WTC11 (cell line): ENCODE results near the gene KIF26A. TPM values are rescaled to one million over a fixed set of nuclear protein-coding genes. Genes with fewer than 3 reads are reported as not detected.

Experiments
- ATAC-seq: fragments of 200-7000 bp; cut with Tn5 transposase; 2 replicates; pipeline ENCODE4 v1.10.0; 2021; ENCODE audit warnings: mild to moderate bottlenecking, moderate library complexity
- CTCF ChIA-PET: fragments of 300-600 bp; sonication (Branson Sonifier 250); formaldehyde crosslinking; loops from one replicate; lab custom pipeline; 2021; ENCODE audit warnings: antibody characterized with exemption; lab: Charles Lee
- POLR2A ChIA-PET: fragments of 350-600 bp; sonication (Branson Sonifier 250); formaldehyde crosslinking; loops from one replicate; lab custom pipeline; 2021; ENCODE audit warnings: antibody characterized with exemption; lab: Charles Lee
- DNase-seq: peaks from one replicate; pipeline ENCODE4 v3.0.0; 2021; ENCODE audit warnings: low spot score
- H3K27ac Mint-ChIP-seq: 2 replicates; pipeline ENCODE4 v1.8.0; 2021; ENCODE audit warnings: mixed read lengths
- H3K27me3 Mint-ChIP-seq: 2 replicates; pipeline ENCODE4 v1.8.0; 2021; ENCODE audit warnings: low read depth, mild to moderate bottlenecking, moderate library complexity, mixed read lengths
- H3K36me3 Mint-ChIP-seq: 2 replicates; pipeline ENCODE4 v1.8.0; 2021; ENCODE audit warnings: mixed read lengths
- H3K4me1 Mint-ChIP-seq: 2 replicates; pipeline ENCODE4 v1.8.0; 2022; ENCODE audit warnings: mixed read lengths
- H3K4me3 Mint-ChIP-seq: 2 replicates; pipeline ENCODE4 v1.8.0; 2021; ENCODE audit warnings: mild to moderate bottlenecking, moderate library complexity, mixed read lengths
- H3K9me3 Mint-ChIP-seq: 2 replicates; pipeline ENCODE4 v1.8.0; 2021; ENCODE audit warnings: mixed read lengths
- ATF2 ChIP-seq: sonication (generic); formaldehyde crosslinking; IDR thresholded peaks from 2 replicates; pipeline ENCODE4 v1.8.1; 2022; ENCODE audit warnings: low read depth, missing genetic modification reagents, borderline replicate concordance
- ATF6 ChIP-seq: sonication (generic); formaldehyde crosslinking; IDR thresholded peaks from 2 replicates; pipeline ENCODE4 v1.8.1; 2023; ENCODE audit warnings: mild to moderate bottlenecking, missing genetic modification reagents
- ELF4 ChIP-seq: sonication (generic); formaldehyde crosslinking; IDR thresholded peaks from 2 replicates; pipeline ENCODE4 v1.8.1; 2022; ENCODE audit warnings: low read depth, mild to moderate bottlenecking, moderate library complexity, missing genetic modification reagents
- FOXP1 ChIP-seq: sonication (generic); formaldehyde crosslinking; IDR thresholded peaks from 2 replicates; pipeline ENCODE4 v1.8.0; 2022; ENCODE audit warnings: missing genetic modification reagents, mild to moderate bottlenecking, moderate library complexity, borderline replicate concordance
- GRHL2 ChIP-seq: fragments of 250-450 bp; sonication (Bioruptor Pico); IDR thresholded peaks from 2 replicates; pipeline ENCODE4 v1.8.0; 2022; ENCODE audit warnings: mild to moderate bottlenecking, moderate library complexity; ENCODE audit not compliant: insufficient replicate concordance, severe bottlenecking
- IRF2 ChIP-seq: sonication (generic); formaldehyde crosslinking; IDR thresholded peaks from 2 replicates; pipeline ENCODE4 v1.8.0; 2022; ENCODE audit warnings: low read depth, missing genetic modification reagents, borderline replicate concordance
- KAT7 ChIP-seq: sonication (generic); formaldehyde crosslinking; IDR thresholded peaks from 2 replicates; pipeline ENCODE4 v1.8.1; 2023; ENCODE audit warnings: missing genetic modification reagents, mild to moderate bottlenecking, borderline replicate concordance
- MYBL2 ChIP-seq: sonication (generic); formaldehyde crosslinking; IDR thresholded peaks from 2 replicates; pipeline ENCODE4 v1.8.1; 2023; ENCODE audit warnings: mild to moderate bottlenecking, moderate library complexity, missing genetic modification reagents
- SMAD3 ChIP-seq: sonication (generic); formaldehyde crosslinking; IDR thresholded peaks from 2 replicates; pipeline ENCODE4 v1.8.0; 2022; ENCODE audit warnings: missing genetic modification reagents, mild to moderate bottlenecking, borderline replicate concordance
- SMAD4 ChIP-seq: sonication (generic); formaldehyde crosslinking; IDR thresholded peaks from 2 replicates; pipeline ENCODE4 v1.8.0; 2022; ENCODE audit warnings: mild to moderate bottlenecking, missing genetic modification reagents
- TEAD1 ChIP-seq: sonication (generic); formaldehyde crosslinking; IDR thresholded peaks from 2 replicates; pipeline ENCODE4 v1.8.0; 2022; ENCODE audit warnings: mild to moderate bottlenecking, missing genetic modification reagents
- ZBTB43 ChIP-seq: sonication (generic); formaldehyde crosslinking; IDR thresholded peaks from 2 replicates; pipeline ENCODE4 v1.8.1; 2023; ENCODE audit warnings: mild to moderate bottlenecking, missing genetic modification reagents
- ZNF263 ChIP-seq: sonication (generic); formaldehyde crosslinking; IDR thresholded peaks from 2 replicates; pipeline ENCODE4 v1.8.1; 2022; ENCODE audit warnings: low read depth, mild to moderate bottlenecking, moderate library complexity, missing genetic modification reagents
- total RNA-seq: library from RNA; stranded (reverse); gene quantifications from 3 replicates; pipeline ENCODE4 v1.2.3, GENCODE V29; 2021

Gene KIF26A
- total RNA-seq, 1 experiment from 2014 or later = 53.4 TPM

- POLR2A ChIA-PET = no interaction called here
- Mint-ChIP-seq H3K4me3 (no peak overlapping the region), H3K36me3 (no peaks in the 10 kb centered on the region), H3K4me1 (peaks cover 5% of the 10 kb centered on the region), H3K27me3 (no peaks in the 10 kb centered on the region), H3K9me3 (no peaks in the 10 kb centered on the region), H3K27ac (no peak overlapping the region)
- TF ChIP-seq SMAD4 (CRISPR knock-in tag) (no peak), ATF6 (CRISPR knock-in tag) (no peak), KAT7 (CRISPR knock-in tag) (no peak), ATF2 (CRISPR knock-in tag) (no peak), TEAD1 (no peak), ZNF263 (no peak), FOXP1 (CRISPR knock-in tag) (no peak), IRF2 (CRISPR knock-in tag) (no peak)
- DNase-seq = no peak
- CTCF ChIA-PET = interaction anchor here (1.0 to 5.9 kb wide), 2 partner anchors 13 to 188 kb away, joined by 4 to 52 read pairs; partner anchors contain the start of gene ASPG
- ATAC-seq = no peak
These were observed 39.9 kb upstream of the KIF26A start for GRCh38 chr14:104098272-104099095.

GRCh38 chr14:104099096-104100041 lies 39.0 kb upstream of the KIF26A start:
- DNase-seq = no peak
- TF ChIP-seq ATF2 (CRISPR knock-in tag) = no peak
- no peak for TF ChIP-seq TEAD1
- TF ChIP-seq ZBTB43 = no peak
- no peak for TF ChIP-seq MYBL2 (CRISPR knock-in tag)
- no peak for TF ChIP-seq ELF4 (CRISPR knock-in tag)
- TF ChIP-seq SMAD3 = no peak
- TF ChIP-seq GRHL2 (CRISPR knock-in tag) = no peak
- TF ChIP-seq, all 79 proteins: peak for 0
- Mint-ChIP-seq H3K9me3 (no peaks in the 10 kb centered on the region), H3K4me3 (no peak overlapping the region), H3K36me3 (no peaks in the 10 kb centered on the region), H3K27me3 (no peaks in the 10 kb centered on the region), H3K4me1 (peaks cover 2% of the 10 kb centered on the region), H3K27ac (no peak overlapping the region)
- ChIA-PET POLR2A (no interaction called here), CTCF (interaction anchor here (1.0 to 5.9 kb wide), 2 partner anchors 13 to 189 kb away, joined by 4 to 52 read pairs; partner anchors contain the start of gene ASPG)
- no peak for ATAC-seq
